ENCODE results near the gene LLCFC1. TPM values are rescaled to one million over a fixed set of nuclear protein-coding genes. Genes with fewer than 3 reads are reported as not detected.
A peak's percentile ranks its signal among the peaks of the same experiment; 100 is the strongest.

LLCFC1 gene
- total and polyA plus RNA-seq, 8 donors: 0.21 to 0.77 (median 0.43) TPM; not detected in 1

DNA sequence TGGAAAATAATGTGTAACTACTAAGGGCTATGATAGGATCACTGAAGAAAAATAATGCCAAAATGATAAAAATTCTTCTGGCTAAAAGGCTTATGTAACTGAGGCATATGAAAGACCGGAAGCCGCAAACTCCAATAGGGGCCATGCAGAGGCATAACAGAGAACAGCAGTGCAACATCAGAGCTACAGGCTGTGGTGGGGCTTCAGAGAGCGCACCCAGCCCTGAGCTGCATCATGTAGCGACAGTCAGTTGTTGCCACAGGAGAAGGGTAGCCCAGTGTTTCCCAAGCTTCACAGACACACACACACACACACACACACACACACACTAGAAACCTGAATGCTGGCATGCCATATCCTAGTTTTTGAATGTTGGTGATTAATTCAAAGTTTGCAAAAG is 9.3 kb downstream of the LLCFC1 start:
- no peaks in the 10 kb centered on the region for H3K4me1 ChIP-seq
- intact Hi-C loops (cut with DNase I): no loop called here

DNA sequence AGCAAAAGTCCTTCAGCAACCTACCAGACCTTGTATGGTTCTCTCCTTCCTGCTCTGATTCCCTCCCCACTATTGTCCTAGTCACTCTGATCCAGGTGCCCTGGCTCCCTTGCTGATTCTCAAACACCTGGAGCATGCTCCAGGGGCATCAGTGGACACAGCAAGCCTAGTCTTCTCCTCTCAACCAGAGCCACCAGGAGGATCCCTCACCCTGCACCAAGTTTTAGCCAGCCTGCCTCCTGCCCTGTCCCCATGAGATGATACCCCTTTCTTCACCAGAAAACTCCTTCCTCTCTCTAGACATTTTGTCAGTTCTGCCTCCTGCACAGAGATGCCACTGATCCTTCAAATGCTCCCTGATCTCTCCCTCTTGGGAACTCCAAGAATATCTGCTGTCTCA is 11.0 kb downstream of the LLCFC1 start:
- no peaks in the 10 kb centered on the region for H3K4me1 ChIP-seq
- TF ChIP-seq, protein P1, sequence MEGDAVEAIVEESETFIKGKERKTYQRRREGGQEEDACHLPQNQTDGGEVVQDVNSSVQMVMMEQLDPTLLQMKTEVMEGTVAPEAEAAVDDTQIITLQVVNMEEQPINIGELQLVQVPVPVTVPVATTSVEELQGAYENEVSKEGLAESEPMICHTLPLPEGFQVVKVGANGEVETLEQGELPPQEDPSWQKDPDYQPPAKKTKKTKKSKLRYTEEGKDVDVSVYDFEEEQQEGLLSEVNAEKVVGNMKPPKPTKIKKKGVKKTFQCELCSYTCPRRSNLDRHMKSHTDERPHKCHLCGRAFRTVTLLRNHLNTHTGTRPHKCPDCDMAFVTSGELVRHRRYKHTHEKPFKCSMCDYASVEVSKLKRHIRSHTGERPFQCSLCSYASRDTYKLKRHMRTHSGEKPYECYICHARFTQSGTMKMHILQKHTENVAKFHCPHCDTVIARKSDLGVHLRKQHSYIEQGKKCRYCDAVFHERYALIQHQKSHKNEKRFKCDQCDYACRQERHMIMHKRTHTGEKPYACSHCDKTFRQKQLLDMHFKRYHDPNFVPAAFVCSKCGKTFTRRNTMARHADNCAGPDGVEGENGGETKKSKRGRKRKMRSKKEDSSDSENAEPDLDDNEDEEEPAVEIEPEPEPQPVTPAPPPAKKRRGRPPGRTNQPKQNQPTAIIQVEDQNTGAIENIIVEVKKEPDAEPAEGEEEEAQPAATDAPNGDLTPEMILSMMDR (IDR thresholded peaks at IDR 0.05): no peak
- intact Hi-C loops (cut with DNase I): no loop called here
- H3K9me3 ChIP-seq: peaks cover 0 to 13% of the 10 kb centered on the region in 2 donors
- no peaks in the 10 kb centered on the region for H3K27me3 ChIP-seq
- ATAC-seq (no peak), DNase-seq (no peak)
- no peak overlapping the region for H3K4me3 ChIP-seq
- H3K27ac ChIP-seq: no peak overlapping the region
- H3K36me3 ChIP-seq: no peaks in the 10 kb centered on the region

More for the DNA sequence above, 9.3 kb downstream of the LLCFC1 start:
- ATAC-seq (no peak), DNase-seq (no peak)
- H3K36me3 ChIP-seq: no peaks in the 10 kb centered on the region
- TF ChIP-seq, protein P1 (IDR thresholded peaks at IDR 0.05): no peak
- no peak overlapping the region for H3K27ac ChIP-seq
- H3K4me3 ChIP-seq: no peak overlapping the region
- H3K27me3 ChIP-seq: no peaks in the 10 kb centered on the region
- H3K9me3 ChIP-seq: no peaks in the 10 kb centered on the region

DNA sequence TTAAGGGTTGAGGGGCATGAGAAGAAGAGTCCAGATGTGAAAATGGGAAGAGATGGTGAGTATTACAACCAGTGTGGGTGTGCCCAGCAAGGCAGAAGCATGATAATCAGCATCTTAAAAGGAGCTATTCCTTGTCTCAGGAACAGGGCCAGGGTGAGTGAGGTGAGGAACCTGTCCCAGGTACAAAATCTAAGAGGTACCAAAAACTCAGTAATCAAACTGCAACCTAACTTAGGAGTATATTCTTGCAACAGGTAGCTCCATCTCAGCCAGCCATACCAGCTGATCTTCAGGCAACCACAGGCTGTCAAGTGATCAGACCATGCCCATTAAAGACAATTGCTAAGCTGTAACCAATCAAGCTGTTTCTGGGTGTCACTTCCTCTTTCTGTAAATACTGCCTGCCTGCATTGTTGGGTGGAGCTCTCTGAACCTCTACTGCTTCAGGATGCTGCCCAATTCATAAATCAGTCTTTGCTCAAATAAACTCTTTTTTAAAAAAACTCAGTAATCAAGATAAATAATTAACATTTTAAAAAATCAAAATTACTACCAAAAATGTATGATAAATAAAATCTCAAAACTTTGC is 15.5 kb downstream of the LLCFC1 start:
- peaks cover 0 to 18% of the 10 kb centered on the region in 2 donors for H3K9me3 ChIP-seq
- no peak for DNase-seq
- no peaks in the 10 kb centered on the region for H3K4me1 ChIP-seq
- intact Hi-C loops (cut with DNase I): no loop called here
- no peak overlapping the region for H3K4me3 ChIP-seq
- no peaks in the 10 kb centered on the region for H3K36me3 ChIP-seq
- H3K27ac ChIP-seq: no peak overlapping the region
- H3K27me3 ChIP-seq: no peaks in the 10 kb centered on the region
- ATAC-seq: no peak
- TF ChIP-seq, protein P1 (IDR thresholded peaks at IDR 0.05): no peak

DNA sequence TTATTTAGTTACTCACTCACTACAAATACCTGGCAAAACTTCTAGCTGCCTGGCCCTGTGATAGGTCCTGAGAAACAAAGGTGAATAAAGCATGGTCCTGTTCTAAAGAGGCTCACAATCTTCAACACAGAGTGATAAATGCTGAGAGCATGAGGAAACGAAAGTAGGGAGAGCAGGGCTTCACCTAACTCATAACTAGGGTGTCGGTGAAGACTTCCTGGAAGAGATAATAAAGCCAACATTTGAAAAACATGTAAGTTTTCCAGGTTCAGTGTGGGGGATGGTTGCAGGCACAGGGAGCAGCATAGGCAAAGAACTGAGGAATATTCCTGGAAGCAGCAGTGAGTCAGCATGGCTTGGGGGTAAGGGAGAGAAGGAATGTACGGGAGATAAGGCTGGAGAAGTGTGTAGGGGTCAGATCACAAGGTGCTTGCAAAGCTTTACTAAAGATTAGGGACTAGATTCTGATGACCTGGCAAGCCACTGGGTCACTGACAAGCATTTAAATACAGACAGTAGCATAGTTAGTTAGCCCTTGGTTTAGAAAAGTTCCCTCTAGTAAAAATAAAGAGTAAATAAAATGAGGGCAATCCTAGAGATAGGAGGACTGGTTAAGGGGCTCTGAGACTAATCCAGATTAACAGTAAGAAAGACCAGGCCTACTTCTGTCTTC is 17.8 kb downstream of the LLCFC1 start:
- intact Hi-C loops (cut with DNase I): no loop called here
- H3K36me3 ChIP-seq: no peaks in the 10 kb centered on the region
- TF ChIP-seq, protein P1 (IDR thresholded peaks at IDR 0.05): no peak
- ATAC-seq (peak; percentile 80), DNase-seq (no peak)
- H3K4me1 ChIP-seq: no peaks in the 10 kb centered on the region
- H3K27ac ChIP-seq: no peak overlapping the region
- H3K4me3 ChIP-seq: no peak overlapping the region
- H3K9me3 ChIP-seq: peaks cover 0 to 18% of the 10 kb centered on the region in 2 donors
- H3K27me3 ChIP-seq: no peaks in the 10 kb centered on the region

DNA sequence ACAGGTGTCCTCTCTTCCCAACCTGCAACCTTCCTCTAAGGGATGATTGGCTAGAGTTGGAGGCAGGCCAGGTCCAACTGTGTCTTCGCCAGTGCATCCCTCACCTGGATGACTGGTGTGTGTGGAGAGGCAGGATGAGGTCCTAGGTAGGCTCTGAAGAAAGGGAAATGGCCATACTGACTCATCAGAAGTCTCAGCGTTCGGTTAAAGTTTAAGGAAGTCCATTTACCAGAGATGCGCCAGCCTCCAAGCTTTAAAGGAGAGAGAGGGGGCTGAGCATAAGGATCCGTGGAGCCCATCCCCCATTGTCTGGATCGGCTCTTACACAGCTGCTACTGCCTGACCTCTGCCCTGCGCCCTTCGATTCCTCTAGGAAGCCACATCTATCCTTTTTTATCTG is 18.4 kb downstream of the LLCFC1 start:
- no peak overlapping the region for H3K27ac ChIP-seq
- DNase-seq (no peak), ATAC-seq (no peak)
- no peaks in the 10 kb centered on the region for H3K27me3 ChIP-seq
- no peak overlapping the region for H3K4me3 ChIP-seq
- intact Hi-C loops (cut with DNase I): no loop called here
- H3K9me3 ChIP-seq: peaks cover 0 to 18% of the 10 kb centered on the region in 2 donors
- H3K36me3 ChIP-seq: no peaks in the 10 kb centered on the region
- TF ChIP-seq, protein P1 (IDR thresholded peaks at IDR 0.05): no peak
- H3K4me1 ChIP-seq: no peaks in the 10 kb centered on the region

All from left lung (tissue), 10 donors.